HS-27A (cell line): ENCODE measurements around the gene TRAF4.
"Not testable (repeated sequence)": the region's sequence is repeated elsewhere in the genome, so short reads cannot be mapped to it uniquely, and the experiment has no call there.

Experiments used
- DNase-seq: peaks from one replicate; pipeline ENCODE4 v3.0.0-alpha.2; 2012; ENCODE audit warnings: low read depth, missing footprints

TRAF4 gene

DNA sequence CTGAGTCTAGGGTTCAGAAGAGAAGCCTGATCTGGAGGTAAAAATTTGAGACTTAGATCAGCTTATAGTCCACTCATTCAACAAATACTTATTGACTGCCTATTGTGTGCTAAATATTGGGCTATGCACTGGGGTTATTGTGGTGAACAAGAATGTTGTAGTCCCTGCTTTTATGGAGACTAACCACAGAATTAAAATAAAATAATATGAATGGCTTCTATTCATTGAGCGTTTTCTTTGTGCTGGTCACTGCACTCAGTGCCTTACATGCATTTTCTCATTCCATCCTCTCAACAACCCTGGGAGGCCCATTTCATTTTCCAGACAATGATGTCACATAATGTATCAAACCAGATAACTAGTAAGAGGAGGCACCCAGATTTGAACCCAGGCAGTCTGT, 10.5 kb upstream of the TRAF4 start:
- DNase-seq, result no peak

- no peak for DNase-seq
These were observed 9.0 kb upstream of the TRAF4 start for GRCh38 chr17:28734712-28735241.

- no peak for DNase-seq
These were observed 8.5 kb upstream of the TRAF4 start for GRCh38 chr17:28735242-28735722.

DNA sequence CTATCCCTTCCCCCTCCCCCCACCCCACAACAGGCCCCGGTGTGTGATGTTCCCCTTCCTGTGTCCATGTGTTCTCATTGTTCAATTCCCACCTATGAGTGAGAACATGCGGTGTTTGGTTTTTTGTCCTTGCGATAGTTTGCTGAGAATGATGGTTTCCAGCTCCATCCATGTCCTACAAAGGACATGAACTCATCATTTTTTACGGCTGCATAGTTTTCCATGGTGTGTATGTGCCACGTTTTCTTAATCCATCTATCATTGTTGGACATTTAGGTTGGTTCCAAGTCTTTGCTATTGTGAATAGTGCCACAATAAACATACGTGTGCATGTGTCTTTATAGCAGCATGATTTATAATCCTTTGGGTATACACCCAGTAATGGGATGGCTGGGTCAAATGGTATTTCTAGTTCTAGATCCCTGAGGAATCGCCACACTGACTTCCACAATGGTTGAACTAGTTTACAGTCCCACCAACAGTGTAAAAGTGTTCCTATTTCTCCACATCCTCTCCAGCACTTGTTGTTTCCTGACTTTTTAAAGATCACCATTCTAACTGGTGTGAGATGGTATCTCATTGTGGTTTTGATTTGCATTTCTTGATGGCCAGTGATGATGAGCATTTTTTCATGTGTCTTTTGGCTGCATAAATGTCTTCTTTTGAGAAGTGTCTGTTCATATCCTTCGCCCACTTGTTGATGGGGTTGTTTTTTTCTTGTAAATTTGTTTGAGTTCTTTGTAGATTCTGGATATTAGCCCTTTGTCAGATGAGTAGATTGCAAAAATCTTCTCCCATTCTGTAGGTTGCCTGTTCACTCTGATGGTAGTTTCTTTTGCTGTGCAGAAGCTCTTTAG, 7.7 kb upstream of the TRAF4 start:
- DNase-seq, result not testable (repeated sequence)

DNA sequence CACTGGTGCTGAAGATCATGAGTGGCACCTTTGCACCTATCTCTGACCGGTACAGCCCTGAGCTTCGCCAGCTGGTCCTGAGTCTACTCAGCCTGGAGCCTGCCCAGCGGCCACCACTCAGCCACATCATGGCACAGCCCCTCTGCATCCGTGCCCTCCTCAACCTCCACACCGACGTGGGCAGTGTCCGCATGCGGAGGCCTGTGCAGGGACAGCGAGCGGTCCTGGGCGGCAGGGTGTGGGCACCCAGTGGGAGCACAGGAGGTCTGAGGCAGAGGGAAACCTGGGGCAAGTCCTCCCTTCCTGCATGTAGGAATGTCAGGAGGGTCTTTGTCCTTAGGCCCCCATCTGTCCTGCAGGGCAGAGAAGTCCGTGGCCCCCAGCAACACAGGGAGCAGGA, 6.5 kb upstream of the TRAF4 start:
- no peak for DNase-seq

DNA sequence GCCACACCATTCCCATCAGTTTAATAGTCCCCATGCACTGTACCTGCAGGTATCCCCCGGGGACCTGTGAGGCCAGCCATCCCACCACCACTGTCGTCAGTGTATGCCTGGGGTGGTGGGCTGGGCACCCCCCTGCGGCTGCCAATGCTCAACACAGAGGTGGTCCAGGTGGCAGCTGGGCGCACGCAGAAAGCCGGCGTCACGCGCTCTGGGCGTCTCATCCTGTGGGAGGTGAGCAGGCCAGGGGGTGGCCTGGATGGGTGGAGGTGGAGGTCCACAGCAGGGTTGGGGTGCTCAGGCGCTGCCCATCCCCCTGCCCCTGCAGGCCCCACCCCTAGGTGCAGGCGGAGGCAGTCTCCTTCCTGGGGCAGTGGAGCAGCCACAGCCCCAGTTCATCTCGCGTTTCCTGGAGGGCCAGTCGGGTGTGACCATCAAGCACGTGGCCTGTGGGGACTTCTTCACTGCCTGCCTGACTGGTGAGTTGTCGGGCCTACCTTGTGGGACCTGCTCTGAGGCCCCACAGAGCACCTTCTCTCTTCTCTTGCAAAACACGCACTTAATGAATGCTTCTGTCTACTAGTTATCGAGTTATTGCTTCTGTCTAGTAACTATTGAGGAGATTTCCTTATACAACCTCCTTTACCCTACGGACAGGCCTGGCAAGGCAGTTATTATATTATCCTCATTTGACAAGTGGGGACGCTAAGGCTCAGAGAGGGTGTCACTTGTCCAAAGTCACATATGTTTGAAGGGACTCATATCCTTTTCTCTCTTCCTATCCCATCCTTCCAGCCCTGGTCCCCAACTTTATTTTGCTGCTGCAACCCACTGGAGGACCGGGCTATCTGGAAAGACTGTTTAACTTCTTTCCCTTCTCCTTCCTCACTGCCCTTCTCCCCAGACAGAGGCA, 5.8 kb upstream of the TRAF4 start:
- DNase-seq, result no peak

DNA sequence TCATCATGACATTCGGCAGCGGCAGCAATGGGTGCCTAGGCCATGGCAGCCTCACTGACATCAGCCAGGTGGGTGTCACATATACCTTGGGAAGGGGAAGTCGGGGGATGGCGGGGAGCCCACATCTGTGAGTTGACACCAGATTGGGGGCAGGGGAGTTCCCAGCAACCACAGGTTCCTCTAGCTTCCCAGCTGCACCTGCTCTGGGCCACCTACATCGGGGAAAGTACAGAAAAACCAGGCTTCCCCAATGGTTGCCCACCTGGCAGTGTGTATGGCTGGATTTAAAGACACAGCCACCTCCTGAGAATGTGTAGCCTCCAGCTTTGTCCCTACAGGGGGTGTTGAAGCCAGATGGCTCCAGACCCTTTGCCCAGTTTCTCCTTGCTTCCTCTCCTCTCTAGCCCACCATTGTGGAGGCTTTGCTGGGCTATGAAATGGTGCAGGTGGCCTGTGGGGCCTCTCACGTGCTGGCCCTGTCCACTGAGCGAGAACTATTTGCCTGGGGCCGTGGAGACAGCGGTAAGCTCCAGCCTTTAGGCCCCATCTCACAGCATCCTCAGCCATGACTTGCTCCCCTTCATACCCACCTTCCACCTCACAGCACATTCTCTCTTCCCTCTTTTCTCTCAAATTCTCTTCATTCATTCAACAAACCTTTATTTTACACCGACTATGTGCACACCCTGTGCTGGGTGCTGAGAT, 5.0 kb upstream of the TRAF4 start:
- no peak for DNase-seq

GRCh38 chr17:28740406-28741357, 3.1 kb upstream of the TRAF4 start:
- no peak for DNase-seq

DNA sequence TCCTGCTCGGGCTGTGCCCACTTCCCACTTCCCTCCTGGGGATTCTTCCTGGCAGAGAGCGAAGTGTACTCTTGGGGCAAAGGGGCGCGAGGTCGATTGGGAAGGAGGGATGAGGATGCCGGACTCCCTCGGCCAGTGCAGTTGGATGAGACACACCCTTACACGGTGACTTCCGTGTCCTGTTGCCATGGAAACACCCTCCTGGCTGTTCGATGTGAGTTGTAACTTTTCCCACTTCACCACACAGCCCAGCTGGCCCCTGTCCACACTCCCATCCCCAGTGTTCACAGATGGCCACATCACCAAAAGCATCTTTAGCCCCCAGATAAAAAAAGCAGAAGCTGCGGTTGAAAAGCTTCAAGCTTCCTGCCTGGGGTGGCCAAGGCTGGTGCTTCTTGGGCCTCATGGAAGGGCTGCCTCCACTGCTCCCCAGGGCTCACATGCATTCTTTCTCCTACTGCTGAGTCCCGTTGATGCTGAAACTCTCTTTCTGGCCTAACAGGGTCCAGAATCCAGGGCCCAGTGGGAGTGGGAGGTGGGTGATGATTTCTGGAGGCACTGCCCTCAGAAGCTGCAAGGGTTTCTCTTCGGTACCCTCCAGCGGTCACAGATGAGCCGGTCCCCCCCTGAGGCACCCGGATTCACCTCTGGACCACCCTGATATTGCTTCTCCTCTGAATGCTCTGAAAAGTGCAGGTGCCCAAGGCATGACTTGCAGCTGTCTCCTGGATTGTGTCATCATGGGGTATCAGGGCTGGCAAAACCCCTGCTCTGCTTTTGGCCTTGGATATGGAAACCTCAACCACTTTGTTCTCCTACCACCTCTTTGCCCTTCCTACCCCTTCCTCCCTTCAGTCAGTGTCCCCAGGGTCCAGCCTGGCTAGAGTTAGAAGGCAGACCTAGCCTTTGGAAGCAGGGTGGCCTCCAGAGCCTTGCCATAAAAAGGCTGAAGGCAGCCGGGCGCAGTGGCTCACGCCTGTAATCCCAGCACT, 2.2 kb upstream of the TRAF4 start:
- no peak for DNase-seq

- DNase-seq, result no peak
These were observed 527 bp downstream of the TRAF4 start for GRCh38 chr17:28744104-28744971.

GRCh38 chr17:28744972-28745785, 1.4 kb downstream of the TRAF4 start:
- DNase-seq, result no peak

DNA sequence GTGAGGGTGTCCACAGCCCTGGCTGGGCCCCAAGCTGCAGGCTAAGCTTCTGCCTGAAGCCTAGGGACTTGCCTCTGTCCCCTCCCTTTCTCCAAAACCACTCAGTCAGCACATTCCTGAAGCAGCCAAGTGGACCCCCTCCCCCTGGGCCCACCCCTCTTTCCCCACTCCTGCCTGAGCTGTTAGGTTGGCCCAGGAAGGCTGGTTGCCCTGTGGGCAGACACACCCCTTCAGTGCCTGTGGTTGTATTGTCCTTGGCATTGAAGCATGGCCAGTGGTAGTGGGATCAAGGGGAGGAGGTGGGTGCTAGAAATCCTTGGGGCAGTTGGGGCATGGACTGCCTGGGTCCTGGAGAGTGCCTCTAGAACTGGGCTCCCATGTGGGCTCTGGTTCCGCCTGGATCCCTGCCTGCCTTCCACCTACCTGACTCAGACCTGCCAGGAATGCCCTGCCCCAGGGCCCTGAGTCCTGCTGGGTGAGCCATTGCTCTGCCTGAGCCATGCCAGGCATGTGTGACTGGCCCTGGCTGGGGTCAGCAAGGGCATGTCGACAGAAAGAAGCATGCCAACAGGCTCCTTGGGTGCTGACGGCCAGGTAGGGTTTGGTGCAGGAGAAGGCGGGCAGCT, 2.1 kb downstream of the TRAF4 start:
- no peak for DNase-seq

DNA sequence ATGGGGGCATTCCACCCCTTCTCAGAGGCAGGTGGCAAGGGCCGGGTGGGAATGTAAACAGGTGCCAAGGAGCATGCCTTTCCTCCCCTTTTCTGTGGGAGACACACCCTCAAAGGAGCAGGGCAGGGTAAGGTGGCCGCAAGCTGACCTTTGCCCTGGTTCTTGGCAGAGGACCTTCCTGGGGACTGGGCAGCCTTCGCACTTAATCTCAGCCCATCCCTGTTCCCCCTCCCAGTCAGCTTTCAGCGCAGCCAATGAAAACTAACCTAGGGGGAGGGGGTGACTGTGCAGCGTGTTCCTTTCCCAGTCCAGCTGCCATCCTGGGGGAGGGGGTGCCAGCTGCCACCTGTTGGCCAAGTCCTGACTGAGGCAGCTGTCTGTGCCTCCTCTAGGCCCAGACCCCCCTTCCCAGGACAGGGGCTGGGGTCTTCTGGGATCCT, 2.8 kb downstream of the TRAF4 start:
- no peak for DNase-seq

- DNase-seq, result no peak
These were observed 3.4 kb downstream of the TRAF4 start for GRCh38 chr17:28747051-28747691.

- no peak for DNase-seq
These were observed 4.3 kb downstream of the TRAF4 start for GRCh38 chr17:28747801-28748750.
